BJ (cell line): ENCODE measurements around the gene UNG. TPM values are rescaled to one million over a fixed set of nuclear protein-coding genes. Genes with fewer than 3 reads are reported as not detected.

ENCODE experiments used
- CTCF ChIA-PET: fragments of 350-600 bp; formaldehyde crosslinking; extraction: SDS; loops from one replicate; lab custom pipeline; 2021; ENCODE audit warnings: antibody characterized with exemption, inconsistent platforms; lab: Yijun Ruan, JAX
- POLR2A ChIA-PET: fragments of 300-600 bp; sonication (Branson Sonifier 250); formaldehyde crosslinking; extraction: SDS; loops from one replicate; lab custom pipeline; 2021; ENCODE audit warnings: antibody characterized with exemption; lab: Charles Lee
- DNase-seq: peaks from one replicate; pipeline ENCODE4 v3.0.0-alpha.2; 2011; ENCODE audit warnings: low read depth
- H3K27me3 ChIP-seq: 2 replicates; pipeline ENCODE4 v1.6.0; 2011; ENCODE audit warnings: low read length; ENCODE audit not compliant: control insufficient read depth, insufficient read depth
- H3K36me3 ChIP-seq: 2 replicates; pipeline ENCODE4 v1.5.1; 2011; ENCODE audit warnings: low read length; ENCODE audit not compliant: control insufficient read depth, insufficient read depth
- H3K4me3 ChIP-seq: 2 replicates; pipeline ENCODE4 v1.5.1; 2011; ENCODE audit warnings: low read depth, mild to moderate bottlenecking, control low read depth, low read length
- polyA plus RNA-seq: library from polyadenylated mRNA; depleted of rRNA; stranded (reverse); fragments of >200 nt; gene quantifications from 2 replicates; pipeline ENCODE4 v1.2.3, GENCODE V29; 2011
- TF ChIP-seq, protein P1 (sequence below): IDR thresholded peaks from 2 replicates; pipeline ENCODE4 v1.5.1; 2011; ENCODE audit warnings: low read depth, mild to moderate bottlenecking, control low read depth, inconsistent platforms, low read length, moderate library complexity; ENCODE audit not compliant: insufficient read depth

The UNG gene
- polyA plus RNA-seq, 1 experiment: 10.4 TPM

DNA sequence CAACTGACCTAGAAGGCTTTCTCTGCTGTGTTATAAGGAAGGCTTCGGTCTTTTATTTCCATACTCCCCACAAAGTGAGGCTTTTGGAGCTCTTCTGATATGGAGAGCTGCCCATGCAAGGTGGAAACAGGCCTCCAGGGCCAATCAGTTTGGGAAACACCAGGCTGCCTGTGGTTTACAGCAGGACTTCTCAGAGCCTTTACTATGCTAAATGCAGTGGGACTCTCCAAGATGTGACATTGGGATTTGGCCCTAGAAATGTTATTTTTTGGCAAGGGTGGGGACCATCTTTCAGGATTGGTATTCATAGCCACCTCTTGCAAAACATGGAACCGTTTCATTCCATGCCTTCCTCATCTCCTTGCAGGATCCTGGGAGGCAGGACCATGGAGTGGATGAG is 22.7 kb downstream of the UNG start:
- H3K4me3 ChIP-seq: no peak overlapping the region
- no peak for DNase-seq
- POLR2A ChIA-PET: no interaction called here
- CTCF ChIA-PET: interaction anchor here (0.6 to 2.2 kb wide), 3 partner anchors 8 to 274 kb away, joined by 3 to 11 read pairs (median 3); no protein-coding TSS in a partner anchor
- H3K27me3 ChIP-seq: no peaks in the 10 kb centered on the region
- TF ChIP-seq, protein P1, sequence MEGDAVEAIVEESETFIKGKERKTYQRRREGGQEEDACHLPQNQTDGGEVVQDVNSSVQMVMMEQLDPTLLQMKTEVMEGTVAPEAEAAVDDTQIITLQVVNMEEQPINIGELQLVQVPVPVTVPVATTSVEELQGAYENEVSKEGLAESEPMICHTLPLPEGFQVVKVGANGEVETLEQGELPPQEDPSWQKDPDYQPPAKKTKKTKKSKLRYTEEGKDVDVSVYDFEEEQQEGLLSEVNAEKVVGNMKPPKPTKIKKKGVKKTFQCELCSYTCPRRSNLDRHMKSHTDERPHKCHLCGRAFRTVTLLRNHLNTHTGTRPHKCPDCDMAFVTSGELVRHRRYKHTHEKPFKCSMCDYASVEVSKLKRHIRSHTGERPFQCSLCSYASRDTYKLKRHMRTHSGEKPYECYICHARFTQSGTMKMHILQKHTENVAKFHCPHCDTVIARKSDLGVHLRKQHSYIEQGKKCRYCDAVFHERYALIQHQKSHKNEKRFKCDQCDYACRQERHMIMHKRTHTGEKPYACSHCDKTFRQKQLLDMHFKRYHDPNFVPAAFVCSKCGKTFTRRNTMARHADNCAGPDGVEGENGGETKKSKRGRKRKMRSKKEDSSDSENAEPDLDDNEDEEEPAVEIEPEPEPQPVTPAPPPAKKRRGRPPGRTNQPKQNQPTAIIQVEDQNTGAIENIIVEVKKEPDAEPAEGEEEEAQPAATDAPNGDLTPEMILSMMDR: no peak
- no peaks in the 10 kb centered on the region for H3K36me3 ChIP-seq

- TF ChIP-seq, protein P1: no peak
- POLR2A ChIA-PET: no interaction called here
- CTCF ChIA-PET: interaction anchor here (0.6 to 2.2 kb wide), 3 partner anchors 9 to 274 kb away, joined by 3 to 11 read pairs (median 3); no protein-coding TSS in a partner anchor
- no peak overlapping the region for H3K4me3 ChIP-seq
- DNase-seq: no peak
- no peaks in the 10 kb centered on the region for H3K27me3 ChIP-seq
- no peaks in the 10 kb centered on the region for H3K36me3 ChIP-seq
These were observed 23.2 kb downstream of the UNG start for GRCh38 chr12:109120557-109120956.

DNA sequence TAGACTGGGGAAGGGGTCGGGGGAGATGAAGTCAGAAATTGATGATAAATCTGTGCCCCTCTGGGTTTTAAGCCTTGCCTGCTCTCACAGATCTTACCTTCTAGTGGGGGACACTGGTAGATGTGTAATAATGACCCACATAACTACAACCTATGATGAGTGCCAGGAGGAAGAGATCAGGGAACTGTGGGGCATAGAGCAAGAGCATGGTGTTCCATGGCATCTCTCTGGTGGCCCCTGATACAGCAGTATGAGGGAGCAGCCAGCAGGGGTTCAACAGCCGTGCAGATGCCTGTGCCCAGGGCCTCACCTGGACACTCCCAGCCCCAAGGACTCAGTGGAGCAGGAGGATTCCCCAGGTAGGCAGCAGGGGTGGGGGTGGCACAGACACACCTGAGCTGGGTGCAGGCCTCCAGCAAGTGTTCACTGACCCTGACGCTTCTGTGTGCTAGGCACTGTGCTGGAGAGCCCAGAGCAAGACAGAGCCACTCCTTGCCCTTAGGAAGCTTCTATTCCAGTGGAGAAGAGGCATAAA is 24.0 kb downstream of the UNG start:
- Histone ChIP-seq H3K36me3 (no peaks in the 10 kb centered on the region), H3K4me3 (no peak overlapping the region), H3K27me3 (no peaks in the 10 kb centered on the region)
- ChIA-PET POLR2A (no interaction called here), CTCF (interaction anchor here (2.2 to 2.3 kb wide), 2 partner anchors 9 kb away, joined by 11 to 17 read pairs; no protein-coding TSS in a partner anchor)
- no peak for DNase-seq
- TF ChIP-seq, protein P1: no peak

- POLR2A ChIA-PET: interaction anchor here (0.6 kb wide), 1 partner anchor 13 kb away, joined by 3 read pairs; no protein-coding TSS in a partner anchor
- Histone ChIP-seq H3K36me3 (no peaks in the 10 kb centered on the region), H3K4me3 (no peak overlapping the region), H3K27me3 (no peaks in the 10 kb centered on the region)
- CTCF ChIA-PET: interaction anchor here (1.0 kb wide), 1 partner anchor 9 kb away, joined by 3 read pairs; no protein-coding TSS in a partner anchor
- DNase-seq: no peak
- TF ChIP-seq, protein P1: no peak
These were observed 27.7 kb downstream of the UNG start for GRCh38 chr12:109124878-109125648.

DNA sequence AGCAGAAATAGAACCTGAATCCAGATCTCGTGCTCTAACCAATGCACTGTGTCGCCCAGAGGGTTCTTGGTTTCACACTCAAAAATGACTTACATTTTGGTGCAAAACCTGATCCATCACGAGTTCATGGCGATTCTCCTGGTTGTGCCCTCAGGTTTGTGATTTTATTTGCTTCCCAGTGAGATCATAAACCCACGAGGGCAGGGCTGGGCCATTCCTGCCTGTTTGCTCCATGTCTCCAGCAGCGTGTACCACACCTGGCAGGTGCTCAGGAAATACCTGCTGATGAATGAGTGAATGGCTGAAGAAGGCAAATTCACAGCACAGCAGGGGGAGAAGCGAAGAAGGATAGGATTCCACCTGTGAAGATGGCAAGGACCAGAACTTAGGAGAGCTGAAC is 28.4 kb downstream of the UNG start:
- no peak for DNase-seq
- POLR2A ChIA-PET: no interaction called here
- CTCF ChIA-PET: interaction anchor here (1.0 kb wide), 1 partner anchor 9 kb away, joined by 3 read pairs; no protein-coding TSS in a partner anchor
- TF ChIP-seq, protein P1: no peak
- no peaks in the 10 kb centered on the region for H3K36me3 ChIP-seq
- H3K4me3 ChIP-seq: no peak overlapping the region
- no peaks in the 10 kb centered on the region for H3K27me3 ChIP-seq
